PC-3 (cell line): ENCODE data around the gene EPB41L3. TPM values are rescaled to one million over a fixed set of nuclear protein-coding genes. Genes with fewer than 3 reads are reported as not detected.

Source experiments
- ATAC-seq: fragments of 200-7000 bp; cut with Tn5 transposase; 2 replicates; pipeline ENCODE4 v1.9.1; 2020; ENCODE audit warnings: mild to moderate bottlenecking, moderate library complexity
- BruUV-seq: library from RNA; stranded (reverse); fragments of 400-500 nt; replicated peaks from 2 replicates; lab custom pipeline; 2021; lab: Mats Ljungman, UMichigan
- CTCF ChIA-PET: fragments of 300-600 bp; sonication (Branson Sonifier 250); formaldehyde crosslinking; loops from one replicate; lab custom pipeline; 2022; ENCODE audit warnings: antibody characterized with exemption; lab: Charles Lee
- POLR2A ChIA-PET: fragments of 300-600 bp; sonication (Branson Sonifier 250); formaldehyde crosslinking; loops from one replicate; lab custom pipeline; 2022; ENCODE audit warnings: antibody characterized with exemption; ENCODE audit not compliant: unreplicated experiment; lab: Charles Lee
- DNase-seq: peaks from one replicate; pipeline ENCODE4 v3.0.0-alpha.2; 2015
- H2AFZ ChIP-seq: fragments of 300-600 bp; sonication (generic); 2 replicates; pipeline ENCODE4 v1.6.0; 2016; ENCODE audit warnings: antibody characterized with exemption, low read length
- H3F3A ChIP-seq: fragments of 300-600 bp; sonication (generic); one replicate; pipeline ENCODE4 v1.6.0; 2017; ENCODE audit warnings: antibody characterized with exemption, low read length, control low read depth, mild to moderate bottlenecking; ENCODE audit not compliant: unreplicated experiment
- H3K27ac ChIP-seq: fragments of 300-600 bp; sonication (generic); 2 replicates; pipeline ENCODE4 v1.5.1; 2016; ENCODE audit warnings: mild to moderate bottlenecking, low read length
- H3K27me3 ChIP-seq: fragments of 300-600 bp; sonication (generic); 2 replicates; pipeline ENCODE4 v1.6.1; 2016; ENCODE audit warnings: low read length, mixed read lengths
- H3K36me3 ChIP-seq: fragments of 300-600 bp; sonication (generic); 2 replicates; pipeline ENCODE4 v1.6.1; 2016; ENCODE audit warnings: low read depth, mixed run types, low read length, mixed read lengths
- H3K4me1 ChIP-seq: fragments of 300-600 bp; sonication (generic); 2 replicates; pipeline ENCODE4 v1.5.1; 2016; ENCODE audit warnings: low read length; ENCODE audit not compliant: insufficient read depth
- H3K4me2 ChIP-seq: fragments of 300-600 bp; sonication (generic); 2 replicates; pipeline ENCODE4 v1.6.0; 2016; ENCODE audit warnings: low read length
- H3K4me3 ChIP-seq: fragments of 300-600 bp; sonication (generic); 2 replicates; pipeline ENCODE4 v1.5.1; 2016; ENCODE audit warnings: mild to moderate bottlenecking, low read length, mixed read lengths
- H3K79me2 ChIP-seq: fragments of 300-600 bp; sonication (generic); 2 replicates; pipeline ENCODE4 v1.6.1; 2017; ENCODE audit warnings: low read length, mixed read lengths
- H3K9ac ChIP-seq: fragments of 300-600 bp; sonication (generic); 2 replicates; pipeline ENCODE4 v1.6.0; 2016; ENCODE audit warnings: mild to moderate bottlenecking, low read length
- H3K9me2 ChIP-seq: fragments of 300-600 bp; sonication (generic); replicated peaks from 2 replicates; pipeline ENCODE4 v1.6.1; 2016; ENCODE audit warnings: mixed run types, low read length, mixed read lengths
- H3K9me3 ChIP-seq: fragments of 300-600 bp; sonication (generic); 2 replicates; pipeline ENCODE4 v1.6.1; 2016; ENCODE audit warnings: low read length, mixed read lengths
- H4K20me1 ChIP-seq: fragments of 300-600 bp; sonication (generic); 2 replicates; pipeline ENCODE4 v1.6.1; 2016; ENCODE audit warnings: low read length, mixed read lengths
- EZH2 ChIP-seq: fragments of 300-600 bp; sonication (generic); IDR thresholded peaks from one replicate; pipeline ENCODE4 v1.6.1; 2017; ENCODE audit warnings: antibody characterized with exemption, mild to moderate bottlenecking, low read length; ENCODE audit not compliant: unreplicated experiment
- EZH2phosphoT487 ChIP-seq: fragments of 300-600 bp; sonication (generic); IDR thresholded peaks from 2 replicates; pipeline ENCODE4 v1.6.1; 2018; ENCODE audit warnings: mild to moderate bottlenecking, antibody characterized with exemption, low read length, borderline replicate concordance
- intact Hi-C: fragments of 100-400 bp; cut with micrococcal nuclease; formaldehyde crosslinking; loops from 2 replicates; pipeline ENCODE4 v1.9.0; 2023
- total RNA-seq: library from RNA; depleted of rRNA; stranded (reverse); fragments of >200 nt; gene quantifications from 2 replicates; pipeline ENCODE4 v1.2.3, GENCODE V29; 2014
- TF ChIP-seq, protein P1 (sequence below): fragments of 300-600 bp; sonication (generic); conservative IDR thresholded peaks from 2 replicates; pipeline ENCODE4 v1.5.1; 2017; ENCODE audit warnings: antibody characterized with exemption, low read depth, mild to moderate bottlenecking, low read length

The EPB41L3 gene
- total RNA-seq, 1 experiment from 2014 or later = 39.5 TPM

DNA sequence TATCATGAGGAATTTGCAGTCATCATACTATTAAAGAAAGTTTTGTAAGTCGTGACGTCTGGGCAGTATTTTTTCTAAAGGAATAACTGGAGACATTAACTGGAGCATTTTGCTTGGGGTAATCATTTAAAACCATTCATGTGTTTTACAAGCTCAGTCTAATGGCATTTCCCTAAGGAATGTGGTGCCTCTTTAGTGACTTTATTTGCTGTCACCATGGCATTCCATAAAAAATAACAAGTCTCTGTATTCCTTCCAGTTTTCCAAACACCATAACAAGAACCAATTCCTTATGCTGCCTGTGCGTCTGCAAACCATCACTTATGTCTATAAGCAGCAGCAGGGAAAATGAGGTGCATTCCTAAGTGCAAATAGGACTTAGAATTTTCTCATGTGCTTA is 82.8 kb downstream of the EPB41L3 start:
- no peak overlapping the region for H3K4me3 ChIP-seq
- H3K9ac ChIP-seq = peak overlapping the region; percentile 14

DNA sequence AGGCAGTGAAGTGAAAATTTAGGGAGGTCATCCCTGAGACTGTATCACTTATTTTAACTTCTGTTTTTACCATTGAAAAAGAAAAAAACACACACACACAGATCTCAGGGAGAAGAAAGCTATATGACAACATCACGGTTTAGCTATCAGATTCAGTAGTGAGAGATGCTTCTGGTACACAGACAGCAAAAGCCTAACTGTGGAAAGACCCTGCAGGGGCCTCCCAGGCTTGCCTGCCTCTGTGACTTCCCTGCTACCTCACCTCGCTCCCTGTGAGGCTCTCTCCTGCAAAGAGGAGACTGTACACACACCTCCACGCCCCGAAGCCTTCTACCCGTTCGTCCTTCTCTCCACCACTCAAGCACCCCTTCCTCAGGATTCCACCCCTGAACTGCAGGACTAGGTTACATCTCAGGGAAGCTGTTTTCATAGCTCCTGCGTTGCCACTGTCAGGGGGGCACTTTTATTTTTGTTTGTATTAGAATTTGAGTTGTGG is 86.3 kb downstream of the EPB41L3 start:
- Histone ChIP-seq H3K27ac (peak overlapping the region; percentile 80), H3K9me2 (no peaks in the 10 kb centered on the region), H3K79me2 (0 out of 2 replicates have a peak, but pooled peaks cover 4% of the 10 kb centered on the region), H3K9me3 (0 out of 2 replicates have a peak, but pooled peaks cover 5% of the 10 kb centered on the region), H2AFZ (no peak overlapping the region), H4K20me1 (no peaks in the 10 kb centered on the region), H3K4me3 (no peak overlapping the region), H3K4me2 (no peak overlapping the region), H3K4me1 (no peaks in the 10 kb centered on the region), H3K27me3 (no peaks in the 10 kb centered on the region), H3K9ac (peak overlapping the region; percentile 59), H3F3A (no peaks in the 10 kb centered on the region), H3K36me3 (no peaks in the 10 kb centered on the region)
- no TSS peak for BruUV-seq
- CTCF ChIA-PET = interaction anchor here (0.5 to 0.7 kb wide), 2 partner anchors 89 to 1537 kb away, joined by 3 to 4 read pairs; no protein-coding TSS in a partner anchor
- ATAC-seq (no peak), DNase-seq (no peak)
- intact Hi-C loops = no loop called here
- POLR2A ChIA-PET = interaction anchor here (0.6 kb wide), 1 partner anchor 517 kb away, joined by 3 read pairs; no protein-coding TSS in a partner anchor
- TF ChIP-seq, protein P1, sequence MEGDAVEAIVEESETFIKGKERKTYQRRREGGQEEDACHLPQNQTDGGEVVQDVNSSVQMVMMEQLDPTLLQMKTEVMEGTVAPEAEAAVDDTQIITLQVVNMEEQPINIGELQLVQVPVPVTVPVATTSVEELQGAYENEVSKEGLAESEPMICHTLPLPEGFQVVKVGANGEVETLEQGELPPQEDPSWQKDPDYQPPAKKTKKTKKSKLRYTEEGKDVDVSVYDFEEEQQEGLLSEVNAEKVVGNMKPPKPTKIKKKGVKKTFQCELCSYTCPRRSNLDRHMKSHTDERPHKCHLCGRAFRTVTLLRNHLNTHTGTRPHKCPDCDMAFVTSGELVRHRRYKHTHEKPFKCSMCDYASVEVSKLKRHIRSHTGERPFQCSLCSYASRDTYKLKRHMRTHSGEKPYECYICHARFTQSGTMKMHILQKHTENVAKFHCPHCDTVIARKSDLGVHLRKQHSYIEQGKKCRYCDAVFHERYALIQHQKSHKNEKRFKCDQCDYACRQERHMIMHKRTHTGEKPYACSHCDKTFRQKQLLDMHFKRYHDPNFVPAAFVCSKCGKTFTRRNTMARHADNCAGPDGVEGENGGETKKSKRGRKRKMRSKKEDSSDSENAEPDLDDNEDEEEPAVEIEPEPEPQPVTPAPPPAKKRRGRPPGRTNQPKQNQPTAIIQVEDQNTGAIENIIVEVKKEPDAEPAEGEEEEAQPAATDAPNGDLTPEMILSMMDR = no peak
- no peak for TF ChIP-seq EZH2
- TF ChIP-seq EZH2phosphoT487 = no peak

More for the DNA sequence above, 82.8 kb downstream of the EPB41L3 start:
- H2AFZ ChIP-seq = no peak overlapping the region
- no peaks in the 10 kb centered on the region for H3K4me1 ChIP-seq
- intact Hi-C loops = no loop called here
- ChIA-PET CTCF (interaction anchor here (0.8 kb wide), 1 partner anchor 85 kb away, joined by 3 read pairs; no protein-coding TSS in a partner anchor), POLR2A (interaction anchor here (0.6 kb wide), 1 partner anchor 19 kb away, joined by 3 read pairs; no protein-coding TSS in a partner anchor)
- H3K79me2 ChIP-seq = no peaks in the 10 kb centered on the region
- H3F3A ChIP-seq = no peaks in the 10 kb centered on the region
- H3K36me3 ChIP-seq = no peaks in the 10 kb centered on the region
- TF ChIP-seq EZH2 (no peak), EZH2phosphoT487 (no peak)
- TF ChIP-seq, protein P1 = no peak
- H3K27ac ChIP-seq = peak overlapping the region; percentile 54
- H3K9me3 ChIP-seq = no peaks in the 10 kb centered on the region
- no peak overlapping the region for H3K4me2 ChIP-seq
- H3K9me2 ChIP-seq = no peaks in the 10 kb centered on the region
- H3K27me3 ChIP-seq = no peaks in the 10 kb centered on the region
- peak; percentile 10 for DNase-seq
- ATAC-seq = peak; percentile 61
- H4K20me1 ChIP-seq = no peaks in the 10 kb centered on the region
- no TSS peak for BruUV-seq
